Measurements from ENCODE around the gene RDH16. TPM values are rescaled to one million over a fixed set of nuclear protein-coding genes. Genes with fewer than 3 reads are reported as not detected.

Gene RDH16
- total and polyA plus RNA-seq, 4 donors: 12.9 to 382 (median 219) TPM

DNA sequence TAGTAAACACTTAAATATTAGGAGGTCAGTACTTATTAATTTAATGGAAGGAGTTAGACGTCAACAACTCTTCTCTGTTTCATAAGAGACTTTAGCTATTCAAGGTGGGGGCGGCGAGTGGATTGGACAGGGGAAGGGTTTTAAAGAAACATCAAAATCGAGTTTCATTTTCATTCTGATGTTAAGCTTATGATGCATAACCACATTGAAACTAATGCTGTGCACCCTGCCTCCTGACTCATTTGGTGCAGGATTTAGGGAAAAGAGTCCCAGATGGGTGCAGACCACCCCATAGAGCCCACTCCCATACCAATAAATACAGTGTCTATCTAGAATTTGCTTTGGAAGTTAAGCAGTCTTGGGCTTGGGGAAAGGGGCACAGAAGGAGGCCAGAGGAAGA lies 41.6 kb upstream of the RDH16 start:
- DNase-seq (ENCODE audit: low spot score): no peak
- WGBS: 64% methylated on average over 4 of the region's 4 CpGs
- H3K36me3 ChIP-seq (ENCODE audit: control insufficient read depth in 4 of 4, insufficient read depth in 3 of 4, low read depth in 1 of 4, low read length in 3 of 4): peaks cover 5 to 12% (median 8%) of the 10 kb centered on the region in 4 donors

DNA sequence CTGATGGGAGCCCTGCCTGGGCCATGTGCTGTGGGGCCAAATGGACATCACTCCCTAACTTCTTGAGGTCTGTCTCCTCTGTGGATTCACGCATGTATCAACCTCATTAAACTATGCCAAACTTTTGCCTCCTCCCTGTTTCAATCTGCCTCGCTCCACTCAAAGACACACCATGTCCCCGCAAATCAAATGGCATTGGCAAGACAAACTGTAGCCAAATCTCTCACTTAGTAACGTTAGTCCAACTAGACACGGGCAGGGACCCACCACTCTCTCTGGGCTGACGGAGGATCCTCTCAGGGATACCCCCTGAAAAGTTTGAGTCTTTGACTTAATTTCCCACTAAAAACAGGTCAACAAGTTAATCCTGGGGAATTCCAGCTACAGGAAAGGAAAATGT lies 40.9 kb upstream of the RDH16 start:
- H3K27ac ChIP-seq (ENCODE audit: low read depth in 1 of 2, low read length in 2 of 2): no peak overlapping the region
- H3K4me3 ChIP-seq (ENCODE audit: low read depth in 1 of 3, low read length in 3 of 3): no peak overlapping the region
- no peaks in the 10 kb centered on the region for H3K9me3 ChIP-seq (ENCODE audit: control insufficient read depth in 4 of 4, low read length in 3 of 4)
- no peaks in the 10 kb centered on the region for H3K27me3 ChIP-seq (ENCODE audit: control insufficient read depth in 4 of 4, insufficient read depth in 4 of 4, low read length in 3 of 4)
- H3K4me1 ChIP-seq (ENCODE audit: control insufficient read depth in 4 of 4, insufficient read depth in 4 of 4, low read length in 3 of 4): peaks cover 13 to 50% (median 37%) of the 10 kb centered on the region in 4 donors
- H3K36me3 ChIP-seq (ENCODE audit: control insufficient read depth in 4 of 4, insufficient read depth in 3 of 4, low read depth in 1 of 4, low read length in 3 of 4): peaks cover 0 to 12% (median 5%) of the 10 kb centered on the region in 4 donors
- TF ChIP-seq JUND (IDR thresholded peaks at IDR 0.05) (no peak), HNF4G (IDR thresholded peaks at IDR 0.05) (no peak), RXRA (IDR thresholded peaks at IDR 0.05) (no peak), TAF1 (conservative IDR thresholded peaks at IDR 0.05) (no peak), SP1 (IDR thresholded peaks at IDR 0.05) (no peak), GABPA (IDR thresholded peaks at IDR 0.05 in 1 of 2, conservative IDR thresholded peaks at IDR 0.05 in 1 of 2) (no peak), FOXA2 (IDR thresholded peaks at IDR 0.05) (no peak), HNF4A (conservative IDR thresholded peaks at IDR 0.05) (no peak)
- TF ChIP-seq, protein P1, sequence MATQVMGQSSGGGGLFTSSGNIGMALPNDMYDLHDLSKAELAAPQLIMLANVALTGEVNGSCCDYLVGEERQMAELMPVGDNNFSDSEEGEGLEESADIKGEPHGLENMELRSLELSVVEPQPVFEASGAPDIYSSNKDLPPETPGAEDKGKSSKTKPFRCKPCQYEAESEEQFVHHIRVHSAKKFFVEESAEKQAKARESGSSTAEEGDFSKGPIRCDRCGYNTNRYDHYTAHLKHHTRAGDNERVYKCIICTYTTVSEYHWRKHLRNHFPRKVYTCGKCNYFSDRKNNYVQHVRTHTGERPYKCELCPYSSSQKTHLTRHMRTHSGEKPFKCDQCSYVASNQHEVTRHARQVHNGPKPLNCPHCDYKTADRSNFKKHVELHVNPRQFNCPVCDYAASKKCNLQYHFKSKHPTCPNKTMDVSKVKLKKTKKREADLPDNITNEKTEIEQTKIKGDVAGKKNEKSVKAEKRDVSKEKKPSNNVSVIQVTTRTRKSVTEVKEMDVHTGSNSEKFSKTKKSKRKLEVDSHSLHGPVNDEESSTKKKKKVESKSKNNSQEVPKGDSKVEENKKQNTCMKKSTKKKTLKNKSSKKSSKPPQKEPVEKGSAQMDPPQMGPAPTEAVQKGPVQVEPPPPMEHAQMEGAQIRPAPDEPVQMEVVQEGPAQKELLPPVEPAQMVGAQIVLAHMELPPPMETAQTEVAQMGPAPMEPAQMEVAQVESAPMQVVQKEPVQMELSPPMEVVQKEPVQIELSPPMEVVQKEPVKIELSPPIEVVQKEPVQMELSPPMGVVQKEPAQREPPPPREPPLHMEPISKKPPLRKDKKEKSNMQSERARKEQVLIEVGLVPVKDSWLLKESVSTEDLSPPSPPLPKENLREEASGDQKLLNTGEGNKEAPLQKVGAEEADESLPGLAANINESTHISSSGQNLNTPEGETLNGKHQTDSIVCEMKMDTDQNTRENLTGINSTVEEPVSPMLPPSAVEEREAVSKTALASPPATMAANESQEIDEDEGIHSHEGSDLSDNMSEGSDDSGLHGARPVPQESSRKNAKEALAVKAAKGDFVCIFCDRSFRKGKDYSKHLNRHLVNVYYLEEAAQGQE (IDR thresholded peaks at IDR 0.05): no peak
- TF ChIP-seq, protein P2, sequence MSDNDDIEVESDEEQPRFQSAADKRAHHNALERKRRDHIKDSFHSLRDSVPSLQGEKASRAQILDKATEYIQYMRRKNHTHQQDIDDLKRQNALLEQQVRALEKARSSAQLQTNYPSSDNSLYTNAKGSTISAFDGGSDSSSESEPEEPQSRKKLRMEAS (IDR thresholded peaks at IDR 0.05): no peak
- TF ChIP-seq, protein P3, sequence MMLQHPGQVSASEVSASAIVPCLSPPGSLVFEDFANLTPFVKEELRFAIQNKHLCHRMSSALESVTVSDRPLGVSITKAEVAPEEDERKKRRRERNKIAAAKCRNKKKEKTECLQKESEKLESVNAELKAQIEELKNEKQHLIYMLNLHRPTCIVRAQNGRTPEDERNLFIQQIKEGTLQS (IDR thresholded peaks at IDR 0.05): no peak
- H3K9ac ChIP-seq (ENCODE audit: low read depth in 1 of 2, low read length in 2 of 2): no peak overlapping the region
- DNase-seq (ENCODE audit: low spot score): no peak
- 90% methylated on average over 6 of the region's 6 CpGs for WGBS

More for the DNA sequence above, 41.6 kb upstream of the RDH16 start:
- H3K9me3 ChIP-seq (ENCODE audit: control insufficient read depth in 4 of 4, low read length in 3 of 4): no peaks in the 10 kb centered on the region
- no peak overlapping the region for H3K4me3 ChIP-seq (ENCODE audit: low read depth in 1 of 3, low read length in 3 of 3)
- no peak overlapping the region for H3K9ac ChIP-seq (ENCODE audit: low read depth in 1 of 2, low read length in 2 of 2)
- no peaks in the 10 kb centered on the region for H3K27me3 ChIP-seq (ENCODE audit: control insufficient read depth in 4 of 4, insufficient read depth in 4 of 4, low read length in 3 of 4)
- H3K4me1 ChIP-seq (ENCODE audit: control insufficient read depth in 4 of 4, insufficient read depth in 4 of 4, low read length in 3 of 4): peaks cover 13 to 48% (median 38%) of the 10 kb centered on the region in 4 donors
- no peak for TF ChIP-seq HNF4G (IDR thresholded peaks at IDR 0.05)
- no peak overlapping the region for H3K27ac ChIP-seq (ENCODE audit: low read depth in 1 of 2, low read length in 2 of 2)

DNA sequence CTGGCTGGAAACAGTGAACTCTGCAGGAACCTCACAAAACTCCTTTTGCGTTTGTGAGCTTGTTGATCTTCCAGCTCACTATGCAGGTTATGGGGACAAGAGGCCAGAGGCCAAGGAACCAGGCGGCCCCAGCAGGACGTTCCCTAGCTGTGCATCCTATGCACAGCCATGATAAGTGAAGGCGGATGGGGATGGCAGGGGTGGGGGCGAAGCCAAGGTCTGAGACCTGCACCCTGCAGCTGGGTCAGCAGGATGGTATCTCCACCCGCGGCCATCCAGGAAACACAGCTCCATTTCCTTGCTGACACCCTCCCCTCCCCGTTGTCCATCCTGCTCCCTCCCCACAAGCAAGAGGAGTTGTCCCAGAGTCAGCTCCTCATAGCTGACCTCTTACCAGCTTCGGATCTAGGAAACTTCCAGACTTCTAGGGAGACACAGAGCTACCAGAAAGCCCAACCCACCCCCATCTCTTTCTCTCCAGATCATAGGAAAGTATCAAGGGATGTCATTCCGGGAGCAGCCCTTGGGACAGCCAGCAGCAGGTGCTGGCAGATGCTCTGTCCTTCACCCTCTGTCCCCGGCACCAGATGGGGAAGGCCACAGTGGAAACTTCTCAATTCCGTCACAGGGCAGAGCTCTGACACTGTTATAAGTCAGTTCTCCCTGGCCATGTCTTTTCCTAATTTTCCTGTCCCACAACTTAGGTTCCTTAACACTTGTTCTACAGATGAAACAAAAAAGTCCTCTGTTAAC lies 39.6 kb upstream of the RDH16 start:
- peaks cover 10 to 46% (median 28%) of the 10 kb centered on the region in 4 donors for H3K4me1 ChIP-seq (ENCODE audit: control insufficient read depth in 4 of 4, insufficient read depth in 4 of 4, low read length in 3 of 4)
- no peak overlapping the region for H3K27ac ChIP-seq (ENCODE audit: low read depth in 1 of 2, low read length in 2 of 2)
- peak; percentile 33 for DNase-seq (ENCODE audit: low spot score)

More for the DNA sequence above, 39.6 kb upstream of the RDH16 start:
- Histone ChIP-seq H3K9me3 (ENCODE audit: control insufficient read depth in 4 of 4, low read length in 3 of 4) (no peaks in the 10 kb centered on the region), H3K36me3 (ENCODE audit: control insufficient read depth in 4 of 4, insufficient read depth in 3 of 4, low read depth in 1 of 4, low read length in 3 of 4) (peaks cover 0 to 2% (median 0%) of the 10 kb centered on the region in 4 donors), H3K27me3 (ENCODE audit: control insufficient read depth in 4 of 4, insufficient read depth in 4 of 4, low read length in 3 of 4) (no peaks in the 10 kb centered on the region), H3K4me3 (ENCODE audit: low read depth in 1 of 3, low read length in 3 of 3) (no peak overlapping the region), H3K9ac (ENCODE audit: low read depth in 1 of 2, low read length in 2 of 2) (no peak overlapping the region)
- peak; percentile 27 to 29 for TF ChIP-seq RXRA (IDR thresholded peaks at IDR 0.05)
- TF ChIP-seq RAD21 (IDR thresholded peaks at IDR 0.05): no peak
- TF ChIP-seq SP1 (IDR thresholded peaks at IDR 0.05): peak; percentile 1
- no peak for TF ChIP-seq GABPA (IDR thresholded peaks at IDR 0.05 in 1 of 2, conservative IDR thresholded peaks at IDR 0.05 in 1 of 2)
- no peak for TF ChIP-seq YY1 (IDR thresholded peaks at IDR 0.05)
- TF ChIP-seq FOXA1 (IDR thresholded peaks at IDR 0.05): no peak
- no peak for TF ChIP-seq HNF4G (IDR thresholded peaks at IDR 0.05)
- TF ChIP-seq, protein P2 (IDR thresholded peaks at IDR 0.05): peak; percentile 32
- TF ChIP-seq, protein P1 (IDR thresholded peaks at IDR 0.05): no peak
- peak; percentile 99 for TF ChIP-seq NR2F2 (IDR thresholded peaks at IDR 0.05)
- WGBS: 76% methylated on average over 12 of the region's 12 CpGs
